ENCODE data around the gene TSPAN11. TPM values are rescaled to one million over a fixed set of nuclear protein-coding genes. Genes with fewer than 3 reads are reported as not detected.

TSPAN11 gene
- total RNA-seq, 2 donors from 2014 or later = not detected

DNA sequence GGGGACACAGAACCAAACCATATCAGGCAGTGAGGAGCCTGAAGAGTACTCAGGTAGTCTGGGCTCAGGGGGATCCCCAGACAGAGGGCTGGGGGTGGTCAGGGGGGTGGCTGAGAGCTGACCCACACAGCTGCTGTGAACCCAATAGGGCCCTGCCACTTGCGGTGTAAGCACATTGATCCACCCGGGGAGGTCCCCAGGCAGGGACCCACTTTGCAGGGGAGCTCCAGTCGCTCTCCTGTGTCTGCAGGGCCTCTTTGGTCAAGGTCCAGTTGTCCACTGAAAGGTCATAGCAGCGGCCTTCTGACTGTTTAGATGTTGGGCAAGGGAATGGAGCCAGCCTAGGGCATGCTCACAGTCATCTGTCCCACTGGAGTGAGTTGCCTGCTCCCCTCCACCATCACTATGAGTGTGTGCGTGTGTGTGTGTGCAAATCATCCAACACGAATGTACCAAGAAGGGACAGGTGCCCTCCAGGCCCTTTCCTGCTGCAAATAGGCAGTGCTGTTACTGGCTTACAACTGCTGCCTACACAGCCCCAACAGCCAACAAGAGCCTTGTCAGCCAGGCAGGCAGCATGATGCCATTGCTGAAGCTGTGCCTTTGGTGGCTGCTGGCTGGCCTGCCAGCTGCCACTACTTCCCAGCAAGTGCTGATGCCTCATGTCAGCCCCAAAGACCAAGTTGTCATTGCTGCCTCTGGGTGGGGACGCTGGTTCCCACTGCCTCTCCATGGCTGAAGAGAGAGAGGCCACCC lies 71.3 kb downstream of the TSPAN11 start:
- ATAC-seq = no peak
- Mint-ChIP-seq H3K27ac (no peak overlapping the region), H3K27me3 (peaks cover 20% of the 10 kb centered on the region), H3K36me3 (ENCODE audit: low read depth) (no peaks in the 10 kb centered on the region), H3K4me3 (no peak overlapping the region), H3K4me1 (peaks cover 2% of the 10 kb centered on the region)
- no peak for DNase-seq
- no peaks in the 10 kb centered on the region for H3K9me3 ChIP-seq (ENCODE audit: control insufficient read depth, low read length, poor library complexity, severe bottlenecking)

DNA sequence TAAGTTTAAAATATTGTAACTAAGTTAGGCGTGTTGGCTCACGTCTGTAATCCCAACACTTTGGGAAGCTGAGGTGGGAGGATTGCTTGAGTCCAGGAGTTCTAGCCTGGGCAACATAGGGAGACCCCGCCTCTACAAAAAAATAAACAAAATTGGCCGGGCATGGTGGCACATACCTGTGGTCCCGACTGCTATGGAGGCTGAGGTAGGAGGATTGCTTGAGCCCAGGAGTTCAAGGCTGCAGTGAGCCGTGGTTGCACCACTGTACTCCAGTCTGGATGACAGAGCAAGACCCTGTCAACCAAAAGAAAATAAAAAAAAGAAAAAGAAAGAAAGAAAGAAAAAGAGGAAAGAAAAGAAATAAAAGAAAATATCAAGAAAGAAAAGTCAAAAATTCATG lies 72.5 kb downstream of the TSPAN11 start:
- no peaks in the 10 kb centered on the region for H3K9me3 ChIP-seq (ENCODE audit: control insufficient read depth, low read length, poor library complexity, severe bottlenecking)
- no peak overlapping the region for H3K4me3 Mint-ChIP-seq
- DNase-seq = no peak
- H3K4me1 Mint-ChIP-seq = peaks cover 2% of the 10 kb centered on the region
- H3K27me3 Mint-ChIP-seq = peaks cover 27% of the 10 kb centered on the region
- no peaks in the 10 kb centered on the region for H3K36me3 Mint-ChIP-seq (ENCODE audit: low read depth)
- no peak for ATAC-seq
- H3K27ac Mint-ChIP-seq = no peak overlapping the region

DNA sequence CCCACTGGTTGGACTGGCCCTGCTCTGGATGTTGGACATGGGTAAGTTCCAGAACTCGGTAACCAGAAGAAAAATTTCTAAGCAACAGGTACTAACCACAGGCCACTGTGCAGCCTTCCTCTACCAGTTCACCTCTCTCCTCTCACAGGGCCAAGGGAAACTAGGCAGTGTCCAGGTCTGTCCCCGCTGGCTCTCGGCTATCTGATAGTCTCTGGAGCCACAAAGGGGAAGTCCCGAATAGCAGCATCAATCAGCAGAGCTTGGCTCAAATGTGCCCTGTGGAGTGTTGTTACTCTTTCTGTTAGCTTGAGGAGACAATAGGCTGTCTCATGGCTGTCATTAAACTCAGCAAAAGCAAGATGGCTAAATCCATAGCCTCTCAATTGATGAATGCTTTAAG lies 73.2 kb downstream of the TSPAN11 start:
- H3K36me3 Mint-ChIP-seq (ENCODE audit: low read depth) = no peaks in the 10 kb centered on the region
- H3K27me3 Mint-ChIP-seq = peaks cover 32% of the 10 kb centered on the region
- H3K4me3 Mint-ChIP-seq = no peak overlapping the region
- DNase-seq (no peak), ATAC-seq (no peak)
- H3K9me3 ChIP-seq (ENCODE audit: control insufficient read depth, low read length, poor library complexity, severe bottlenecking) = no peaks in the 10 kb centered on the region
- H3K27ac Mint-ChIP-seq = no peak overlapping the region
- peaks cover 2% of the 10 kb centered on the region for H3K4me1 Mint-ChIP-seq

DNA sequence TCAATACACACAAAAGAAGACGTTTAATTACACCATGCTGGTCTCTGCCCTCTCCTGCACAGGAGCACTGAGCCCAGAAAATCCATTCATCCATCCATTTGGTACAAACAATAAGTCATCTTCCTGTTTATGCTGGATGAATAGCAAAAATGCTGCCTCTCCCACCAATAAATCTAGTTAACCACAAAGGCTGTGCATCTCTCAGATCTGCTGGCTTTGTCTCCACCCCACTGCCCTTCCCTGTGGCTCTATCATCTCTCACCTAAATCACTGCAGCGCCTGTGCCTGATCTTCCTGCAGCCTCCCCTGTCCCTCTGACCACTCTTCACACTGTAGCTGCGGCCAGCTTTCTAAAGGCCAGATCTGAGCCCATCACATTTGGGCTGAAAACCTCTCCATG lies 74.2 kb downstream of the TSPAN11 start:
- no peak overlapping the region for H3K4me3 Mint-ChIP-seq
- peaks cover 2% of the 10 kb centered on the region for H3K4me1 Mint-ChIP-seq
- peaks cover 32% of the 10 kb centered on the region for H3K27me3 Mint-ChIP-seq

DNA sequence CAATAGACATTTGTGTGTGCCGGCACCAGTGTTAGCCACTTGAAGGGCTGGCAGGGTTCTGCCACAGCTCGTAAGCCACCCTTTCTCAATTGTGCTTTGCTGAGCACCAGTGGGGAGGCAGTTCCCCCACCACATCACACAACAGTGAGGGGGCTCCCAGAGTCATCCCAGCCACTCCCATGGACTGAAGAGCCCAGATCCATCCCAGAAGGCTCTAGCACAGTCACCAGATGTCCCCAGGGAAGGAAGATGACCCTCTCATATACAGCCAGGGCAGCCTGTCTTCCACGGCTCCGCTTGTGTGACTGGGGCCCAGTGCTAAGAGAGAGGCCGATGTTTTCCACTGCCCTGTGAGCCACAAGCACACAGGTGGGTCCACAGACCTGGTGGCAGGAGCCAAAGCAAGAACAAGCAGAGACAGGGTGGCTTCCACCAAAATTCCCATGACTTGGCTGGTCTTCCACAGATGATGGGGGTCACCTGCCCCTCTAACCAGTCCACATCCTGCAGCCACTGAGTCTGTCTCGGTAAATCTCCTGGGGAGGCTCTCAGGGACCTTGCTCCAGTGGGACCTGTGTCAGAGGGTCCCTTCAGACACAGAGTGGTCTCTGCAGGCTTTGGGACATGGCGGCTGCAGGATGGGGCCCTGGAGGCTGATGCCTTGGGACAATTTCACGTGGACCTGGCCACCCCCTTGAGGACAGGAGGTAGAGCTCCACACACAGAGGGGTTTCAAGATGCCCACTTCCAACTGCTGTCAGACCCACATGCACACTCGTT lies 75.2 kb downstream of the TSPAN11 start:
- H3K4me1 Mint-ChIP-seq = peaks cover 2% of the 10 kb centered on the region
- H3K9me3 ChIP-seq (ENCODE audit: control insufficient read depth, low read length, poor library complexity, severe bottlenecking) = no peaks in the 10 kb centered on the region
- DNase-seq (no peak), ATAC-seq (no peak)
- no peak overlapping the region for H3K4me3 Mint-ChIP-seq
- no peaks in the 10 kb centered on the region for H3K36me3 Mint-ChIP-seq (ENCODE audit: low read depth)
- H3K27ac Mint-ChIP-seq = no peak overlapping the region
- peaks cover 32% of the 10 kb centered on the region for H3K27me3 Mint-ChIP-seq

More for the DNA sequence above, 74.2 kb downstream of the TSPAN11 start:
- Mint-ChIP-seq H3K36me3 (ENCODE audit: low read depth) (no peaks in the 10 kb centered on the region), H3K27ac (no peak overlapping the region)
- no peaks in the 10 kb centered on the region for H3K9me3 ChIP-seq (ENCODE audit: control insufficient read depth, low read length, poor library complexity, severe bottlenecking)
- no peak for DNase-seq
- no peak for ATAC-seq

DNA sequence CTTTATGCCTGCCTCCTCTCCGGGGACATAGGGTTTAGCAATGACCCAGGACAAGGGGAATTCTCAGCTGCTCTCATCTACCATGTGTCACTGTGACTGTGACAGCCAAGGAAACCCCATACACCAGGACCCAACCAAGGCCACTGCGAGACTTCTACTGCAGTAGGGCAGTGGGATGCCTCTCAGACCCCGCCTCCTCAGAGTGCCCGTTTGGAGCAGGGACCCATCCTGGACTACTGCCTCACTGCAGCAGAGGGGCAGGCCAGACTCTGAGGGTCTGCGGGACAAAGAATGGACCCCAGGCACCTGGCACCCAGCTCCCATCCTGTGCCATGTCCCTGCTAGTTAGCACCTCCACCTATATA lies 75.8 kb downstream of the TSPAN11 start:
- no peak for ATAC-seq
- no peak for DNase-seq
- Mint-ChIP-seq H3K27me3 (peaks cover 32% of the 10 kb centered on the region), H3K4me1 (peaks cover 2% of the 10 kb centered on the region), H3K4me3 (no peak overlapping the region), H3K27ac (no peak overlapping the region), H3K36me3 (ENCODE audit: low read depth) (no peaks in the 10 kb centered on the region)
- no peaks in the 10 kb centered on the region for H3K9me3 ChIP-seq (ENCODE audit: control insufficient read depth, low read length, poor library complexity, severe bottlenecking)

DNA sequence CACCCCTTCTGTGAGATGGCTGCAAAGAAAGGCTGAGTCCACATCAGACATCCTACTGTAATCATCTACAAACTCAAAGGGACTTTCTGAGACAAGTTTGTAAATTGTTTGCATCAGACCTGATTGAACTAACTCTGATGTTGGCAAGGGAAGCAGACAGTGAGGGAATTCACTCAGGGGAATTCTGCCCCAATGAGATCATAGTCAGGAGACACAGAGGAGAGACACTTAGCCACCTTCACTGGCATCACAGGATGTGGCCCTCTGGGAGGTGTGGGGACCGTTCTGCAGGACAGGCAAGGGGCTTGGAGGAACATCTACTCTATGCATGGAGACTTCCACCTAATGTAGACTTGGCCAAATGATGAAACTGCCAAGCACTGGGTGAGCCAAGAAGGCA lies 76.5 kb downstream of the TSPAN11 start:
- Mint-ChIP-seq H3K4me1 (peaks cover 2% of the 10 kb centered on the region), H3K27me3 (peaks cover 32% of the 10 kb centered on the region), H3K27ac (no peak overlapping the region), H3K36me3 (ENCODE audit: low read depth) (no peaks in the 10 kb centered on the region), H3K4me3 (no peak overlapping the region)
- DNase-seq (no peak), ATAC-seq (no peak)
- H3K9me3 ChIP-seq (ENCODE audit: control insufficient read depth, low read length, poor library complexity, severe bottlenecking) = no peaks in the 10 kb centered on the region

DNA sequence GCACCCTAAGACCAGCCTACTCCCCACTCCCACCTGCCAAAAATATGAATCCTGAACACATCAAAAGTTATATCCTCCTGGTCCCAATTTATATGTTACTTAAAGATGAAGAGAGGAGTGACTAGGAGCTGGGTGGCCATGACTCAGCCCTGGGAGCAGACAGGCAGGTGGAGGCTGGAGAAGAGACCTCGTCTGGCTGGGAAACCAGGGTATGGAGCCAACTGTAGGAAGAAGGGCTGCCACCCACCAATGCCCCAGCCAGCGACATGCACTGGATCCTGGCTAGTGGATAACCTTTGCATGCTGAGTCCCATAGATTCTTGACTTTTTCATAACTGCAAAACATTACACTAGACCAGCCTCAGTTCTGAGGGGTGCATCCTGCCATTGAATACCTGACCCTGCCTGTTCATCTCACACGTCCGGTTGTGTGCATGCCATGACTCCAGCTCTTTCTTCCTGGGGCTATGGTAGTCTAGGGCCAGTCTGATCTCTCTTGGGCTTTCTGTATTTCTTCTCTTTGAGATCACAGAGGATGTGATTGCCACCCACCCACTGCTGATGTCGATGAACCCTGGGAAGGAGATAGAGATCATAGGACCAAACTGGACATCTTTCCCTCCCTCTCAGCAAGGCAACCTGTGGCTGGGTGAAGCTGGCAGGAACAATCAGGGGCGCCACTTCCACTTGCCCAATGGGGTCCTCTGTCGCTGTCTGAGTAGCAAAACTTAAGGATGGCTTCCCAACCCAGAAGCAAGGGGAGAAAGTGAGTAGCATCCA lies 77.5 kb downstream of the TSPAN11 start:
- H3K36me3 Mint-ChIP-seq (ENCODE audit: low read depth) = no peaks in the 10 kb centered on the region
- no peak for ATAC-seq
- H3K27me3 Mint-ChIP-seq = peaks cover 35% of the 10 kb centered on the region
- DNase-seq = no peak
- H3K9me3 ChIP-seq (ENCODE audit: control insufficient read depth, low read length, poor library complexity, severe bottlenecking) = no peaks in the 10 kb centered on the region
- no peak overlapping the region for H3K4me3 Mint-ChIP-seq
- no peak overlapping the region for H3K27ac Mint-ChIP-seq
- peaks cover 2% of the 10 kb centered on the region for H3K4me1 Mint-ChIP-seq

DNA sequence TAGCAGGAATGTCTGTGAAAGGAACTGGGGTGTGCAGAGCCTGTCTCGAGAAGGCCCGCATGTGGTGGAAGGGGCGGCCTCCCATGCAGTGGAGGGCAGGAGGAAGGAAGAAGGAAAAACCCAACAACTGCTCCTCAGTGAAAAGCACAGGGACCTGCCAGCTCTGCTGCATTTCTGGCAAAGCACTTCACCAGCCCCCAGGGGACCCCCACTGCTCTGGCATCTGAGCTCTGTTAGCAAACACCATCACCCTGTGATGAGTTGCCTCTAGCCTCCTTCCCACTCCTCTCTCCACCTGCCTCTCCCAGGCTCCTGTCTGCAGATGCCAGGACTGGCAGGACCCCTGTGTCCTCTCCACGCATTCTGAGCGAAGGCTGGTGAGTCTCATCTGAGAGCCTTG lies 78.1 kb downstream of the TSPAN11 start:
- Mint-ChIP-seq H3K4me3 (no peak overlapping the region), H3K27me3 (peaks cover 40% of the 10 kb centered on the region), H3K4me1 (peaks cover 2% of the 10 kb centered on the region), H3K27ac (no peak overlapping the region), H3K36me3 (ENCODE audit: low read depth) (no peaks in the 10 kb centered on the region)
- DNase-seq = no peak
- ATAC-seq = no peak
- no peaks in the 10 kb centered on the region for H3K9me3 ChIP-seq (ENCODE audit: control insufficient read depth, low read length, poor library complexity, severe bottlenecking)

DNA sequence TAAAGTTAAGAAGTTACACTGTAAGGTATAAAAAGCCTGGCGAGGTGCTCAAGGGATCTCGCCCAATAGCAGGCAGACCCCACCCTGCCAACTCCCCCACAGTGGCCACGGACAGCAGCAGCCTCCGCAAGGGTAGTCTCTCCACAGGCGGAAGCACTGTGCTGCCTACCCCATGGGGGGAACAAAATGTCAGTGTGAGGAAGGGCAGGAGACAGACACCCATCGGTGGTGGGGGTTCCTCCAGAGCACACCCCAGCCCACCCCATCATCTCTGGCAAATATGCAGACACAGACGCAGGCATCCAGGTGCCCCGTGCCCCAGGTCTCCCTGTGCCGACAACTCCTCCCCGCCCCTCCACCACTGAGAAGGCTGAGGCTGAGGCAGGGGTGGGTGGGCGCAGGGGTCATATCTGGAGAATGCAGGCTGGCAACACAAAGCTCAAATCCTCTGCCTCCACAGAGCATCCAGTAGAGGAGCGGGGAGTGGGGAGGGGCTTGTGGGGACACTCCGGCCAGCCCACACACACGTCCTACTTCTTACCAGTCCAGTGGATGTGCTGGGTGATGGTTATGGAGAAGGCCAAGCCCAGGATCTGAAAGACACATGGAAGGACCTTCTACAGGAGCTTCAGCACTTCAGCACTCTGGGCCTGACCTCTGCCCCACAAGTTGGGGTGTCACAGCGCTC lies 78.9 kb downstream of the TSPAN11 start:
- ATAC-seq (no peak), DNase-seq (no peak)
- H3K4me1 Mint-ChIP-seq = peaks cover 2% of the 10 kb centered on the region

DNA sequence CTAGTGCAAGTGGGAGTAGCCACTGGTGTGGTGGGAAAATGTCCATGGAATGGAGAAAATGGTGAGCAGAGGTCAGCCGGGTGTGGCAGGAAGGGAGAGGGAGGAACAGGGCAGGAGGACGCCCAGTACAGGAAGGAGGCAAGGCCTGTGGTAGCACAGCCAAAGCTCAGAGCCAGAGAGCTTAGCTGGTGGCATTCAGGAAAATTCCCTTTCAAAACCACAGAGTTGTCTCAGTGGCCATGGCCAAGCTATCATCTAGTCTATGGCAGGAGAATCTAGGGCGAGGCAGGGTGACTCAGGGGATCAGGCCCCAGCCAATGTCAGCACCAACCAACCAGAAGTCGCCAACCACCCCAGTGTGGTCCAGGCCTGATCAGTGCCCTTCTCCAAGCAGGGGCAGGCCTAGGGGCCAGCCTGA lies 79.4 kb downstream of the TSPAN11 start:
- H3K9me3 ChIP-seq (ENCODE audit: control insufficient read depth, low read length, poor library complexity, severe bottlenecking) = no peaks in the 10 kb centered on the region
- ATAC-seq (no peak), DNase-seq (no peak)
- Mint-ChIP-seq H3K27ac (no peak overlapping the region), H3K4me1 (no peaks in the 10 kb centered on the region), H3K27me3 (peaks cover 34% of the 10 kb centered on the region), H3K4me3 (no peak overlapping the region), H3K36me3 (ENCODE audit: low read depth) (no peaks in the 10 kb centered on the region)

More for the DNA sequence above, 78.9 kb downstream of the TSPAN11 start:
- H3K9me3 ChIP-seq (ENCODE audit: control insufficient read depth, low read length, poor library complexity, severe bottlenecking) = no peaks in the 10 kb centered on the region
- Mint-ChIP-seq H3K27ac (no peak overlapping the region), H3K27me3 (peaks cover 40% of the 10 kb centered on the region), H3K4me3 (no peak overlapping the region), H3K36me3 (ENCODE audit: low read depth) (no peaks in the 10 kb centered on the region)

DNA sequence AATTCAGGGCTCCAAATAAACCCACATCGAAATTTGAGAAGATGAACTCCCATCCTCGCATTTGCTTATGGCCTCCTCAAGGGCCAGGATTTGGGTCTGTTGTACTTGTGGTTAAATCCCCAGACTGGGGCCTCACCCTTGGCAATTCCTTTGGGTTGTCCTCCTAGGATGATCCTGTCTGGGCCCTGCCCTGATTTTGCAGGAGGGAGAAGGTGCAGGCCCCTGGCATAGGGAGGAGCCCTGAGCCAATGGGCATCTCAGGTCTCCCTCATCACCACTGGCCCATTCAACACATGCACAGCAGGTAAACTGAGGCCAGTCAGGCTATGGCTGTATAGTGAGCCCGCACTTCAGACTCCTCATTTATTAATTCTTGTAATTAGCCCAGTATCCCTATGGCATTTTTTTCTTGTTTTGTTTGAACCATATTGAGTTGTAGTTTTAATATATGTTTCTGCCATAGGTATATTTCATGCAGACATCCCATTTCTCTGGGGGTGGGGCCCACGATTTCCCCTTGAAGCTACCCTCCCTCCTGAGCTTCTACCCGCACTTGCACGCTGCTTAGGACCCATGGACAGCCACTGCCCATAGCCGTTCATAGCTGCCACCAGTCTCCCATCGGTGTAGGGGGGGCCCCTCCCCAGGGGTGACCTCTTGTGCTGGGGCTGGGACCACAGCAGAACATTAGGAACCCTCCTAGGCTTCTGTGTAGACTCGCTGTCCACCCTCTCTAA lies 80.0 kb downstream of the TSPAN11 start:
- H3K27ac Mint-ChIP-seq = no peak overlapping the region
- no peak for DNase-seq
- no peak overlapping the region for H3K4me3 Mint-ChIP-seq
- H3K9me3 ChIP-seq (ENCODE audit: control insufficient read depth, low read length, poor library complexity, severe bottlenecking) = no peaks in the 10 kb centered on the region
- H3K36me3 Mint-ChIP-seq (ENCODE audit: low read depth) = no peaks in the 10 kb centered on the region
- ATAC-seq = no peak
- no peaks in the 10 kb centered on the region for H3K4me1 Mint-ChIP-seq
- peaks cover 38% of the 10 kb centered on the region for H3K27me3 Mint-ChIP-seq

Measured in T-helper 17 cell (primary cell).